ACC112 (cell line): Measurements from ENCODE around the gene TMEM95.

ENCODE experiments used
- H2AFZ ChIP-seq: fragments of 200-600 bp; sonication (generic); one replicate; pipeline ENCODE4 v1.6.0; 2017; ENCODE audit warnings: antibody characterized with exemption, low read length; ENCODE audit not compliant: unreplicated experiment
- H3K27ac ChIP-seq: fragments of 200-600 bp; sonication (generic); 2 replicates; pipeline ENCODE4 v1.5.1; 2014; ENCODE audit warnings: low read depth, mild to moderate bottlenecking, antibody characterized with exemption, low read length, moderate library complexity
- H3K27me3 ChIP-seq: fragments of 200-600 bp; sonication (generic); 2 replicates; pipeline ENCODE4 v1.6.1; 2014; ENCODE audit warnings: mild to moderate bottlenecking, antibody characterized with exemption, low read length, moderate library complexity, mixed read lengths; ENCODE audit not compliant: insufficient read depth
- H3K36me3 ChIP-seq: fragments of 200-600 bp; sonication (generic); 2 replicates; pipeline ENCODE4 v1.6.1; 2016; ENCODE audit warnings: mild to moderate bottlenecking, antibody characterized with exemption, low read length, moderate library complexity, mixed read lengths; ENCODE audit not compliant: insufficient read depth
- H3K4me1 ChIP-seq: fragments of 200-600 bp; sonication (generic); one replicate; pipeline ENCODE4 v1.6.1; 2016; ENCODE audit warnings: low read length, mixed read lengths; ENCODE audit not compliant: insufficient read depth, unreplicated experiment, control insufficient read depth
- H3K4me3 ChIP-seq: fragments of 200-600 bp; sonication (generic); 2 replicates; pipeline ENCODE4 v1.5.1; 2014; ENCODE audit warnings: mild to moderate bottlenecking, low read depth, low read length
- H3K79me2 ChIP-seq: fragments of 200-600 bp; sonication (generic); one replicate; pipeline ENCODE4 v1.6.0; 2016; ENCODE audit warnings: low read length; ENCODE audit not compliant: control insufficient read depth, unreplicated experiment, insufficient read depth

The TMEM95 gene

GRCh38 chr17:7325031-7325528, 29.9 kb upstream of the TMEM95 start:
- peaks cover 10% of the 10 kb centered on the region for H3K4me1 ChIP-seq
- peaks cover 21% of the 10 kb centered on the region; the same call in 1 of the 2 replicates for H3K36me3 ChIP-seq
- H3K27me3 ChIP-seq: no peaks in the 10 kb centered on the region
- H2AFZ ChIP-seq: no peak overlapping the region
- H3K27ac ChIP-seq: no peak overlapping the region
- peaks cover 15% of the 10 kb centered on the region for H3K79me2 ChIP-seq
- H3K4me3 ChIP-seq: no peak overlapping the region

DNA sequence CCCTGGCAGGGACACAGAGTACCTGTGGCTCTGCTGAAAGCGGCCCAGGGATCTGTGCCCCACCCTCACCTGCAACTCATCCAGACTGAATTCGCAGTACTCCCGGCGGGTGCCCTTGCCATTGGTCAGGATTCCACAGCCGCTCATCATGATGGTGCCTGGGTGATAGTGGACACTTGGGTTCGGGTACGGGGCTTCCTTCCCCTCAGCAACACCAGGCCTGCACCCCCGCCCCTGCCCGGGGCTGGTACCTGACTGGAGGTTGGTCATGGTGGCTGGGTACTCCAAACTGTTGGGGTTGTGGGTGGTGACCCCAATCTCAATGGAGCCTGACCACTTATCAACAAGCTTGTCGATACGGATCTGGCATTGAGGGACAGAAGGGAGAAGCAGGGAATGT, 28.8 kb upstream of the TMEM95 start:
- Histone ChIP-seq H3K36me3 (peaks cover 16% of the 10 kb centered on the region; the same call in 1 of the 2 replicates), H3K4me1 (peaks cover 16% of the 10 kb centered on the region), H3K4me3 (no peak overlapping the region), H3K27ac (no peak overlapping the region), H3K79me2 (peaks cover 15% of the 10 kb centered on the region), H2AFZ (no peak overlapping the region), H3K27me3 (no peaks in the 10 kb centered on the region)

DNA sequence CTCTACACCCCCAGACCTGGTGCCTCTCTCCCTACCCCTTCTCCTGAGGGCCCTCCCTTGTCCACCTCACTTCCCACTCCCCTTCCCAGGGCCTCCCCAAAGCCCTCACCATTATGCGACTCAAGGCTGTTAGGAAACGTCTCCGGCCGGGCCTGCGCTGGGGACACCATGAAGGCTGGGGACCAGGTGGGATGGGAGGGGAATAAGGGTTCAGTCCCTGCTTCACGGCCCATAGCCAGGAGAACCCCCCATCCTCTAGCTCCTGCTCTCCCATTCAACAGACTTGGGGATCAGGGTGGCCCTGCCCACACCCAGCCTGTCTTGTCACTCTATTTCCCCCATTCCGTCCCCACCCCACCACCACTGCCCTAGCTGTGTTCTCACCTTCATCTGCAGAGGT, 27.9 kb upstream of the TMEM95 start:
- Histone ChIP-seq H3K4me3 (no peak overlapping the region), H3K27ac (no peak overlapping the region), H3K79me2 (peaks cover 15% of the 10 kb centered on the region), H3K4me1 (peaks cover 16% of the 10 kb centered on the region), H2AFZ (no peak overlapping the region), H3K36me3 (peaks cover 13% of the 10 kb centered on the region; the same call in 1 of the 2 replicates), H3K27me3 (no peaks in the 10 kb centered on the region)

GRCh38 chr17:7327501-7327900, 27.5 kb upstream of the TMEM95 start:
- Histone ChIP-seq H3K27ac (no peak overlapping the region), H3K79me2 (peaks cover 15% of the 10 kb centered on the region), H3K4me1 (peaks cover 16% of the 10 kb centered on the region), H3K27me3 (no peaks in the 10 kb centered on the region), H3K36me3 (peaks cover 11% of the 10 kb centered on the region; the same call in 1 of the 2 replicates), H2AFZ (no peak overlapping the region), H3K4me3 (no peak overlapping the region)

GRCh38 chr17:7328009-7328408, 26.9 kb upstream of the TMEM95 start:
- peak overlapping the region; percentile 96 for H3K4me3 ChIP-seq
- H3K36me3 ChIP-seq: peaks cover 6% of the 10 kb centered on the region; the same call in 1 of the 2 replicates
- H3K27ac ChIP-seq: no peak overlapping the region
- H3K79me2 ChIP-seq: peaks cover 15% of the 10 kb centered on the region
- H2AFZ ChIP-seq: no peak overlapping the region
- no peaks in the 10 kb centered on the region for H3K27me3 ChIP-seq
- peaks cover 16% of the 10 kb centered on the region for H3K4me1 ChIP-seq

DNA sequence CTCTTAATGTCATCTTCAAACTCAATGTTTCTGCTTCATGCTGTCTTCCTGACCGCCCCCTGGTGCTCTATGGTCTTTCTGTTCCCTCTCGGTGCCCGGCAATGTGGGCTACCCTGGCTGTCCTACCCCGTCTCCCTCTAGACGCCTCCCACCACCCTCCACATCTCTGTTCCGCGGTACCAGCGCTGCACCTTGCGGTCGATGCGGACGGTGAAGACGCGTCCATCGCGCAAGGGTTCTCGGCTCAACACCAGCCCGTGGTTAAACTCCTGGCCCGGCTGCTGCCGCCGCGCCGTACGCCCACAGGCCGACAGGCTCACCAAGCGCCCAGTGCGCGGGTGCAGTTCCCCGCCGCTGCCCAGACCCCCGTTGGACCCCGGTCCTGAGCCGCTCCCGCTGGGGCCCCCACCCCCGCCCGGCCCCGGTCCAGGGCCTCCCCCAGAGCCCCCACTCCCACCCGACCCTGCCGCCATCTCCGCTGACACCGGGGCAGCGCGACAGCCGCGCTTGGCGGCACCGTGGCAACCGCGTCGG, 26.0 kb upstream of the TMEM95 start, which contains the start of gene NEURL4:
Gene NEURL4 (minus strand): TSS at position 496 of the 534 bp plus-strand sequence. CDS start 23 bp downstream, at position 473.
- Histone ChIP-seq H3K27me3 (no peaks in the 10 kb centered on the region), H3K4me3 (peak within 1 kb of the TSS; percentile 96), H2AFZ (peak within 1 kb of the TSS; percentile 95), H3K36me3 (no peaks in the 10 kb centered on the region; the same call in 1 of the 2 replicates), H3K4me1 (peaks cover 16% of the 10 kb centered on the region), H3K27ac (peak within 1 kb of the TSS; percentile 79), H3K79me2 (peaks cover 15% of the 10 kb centered on the region)

DNA sequence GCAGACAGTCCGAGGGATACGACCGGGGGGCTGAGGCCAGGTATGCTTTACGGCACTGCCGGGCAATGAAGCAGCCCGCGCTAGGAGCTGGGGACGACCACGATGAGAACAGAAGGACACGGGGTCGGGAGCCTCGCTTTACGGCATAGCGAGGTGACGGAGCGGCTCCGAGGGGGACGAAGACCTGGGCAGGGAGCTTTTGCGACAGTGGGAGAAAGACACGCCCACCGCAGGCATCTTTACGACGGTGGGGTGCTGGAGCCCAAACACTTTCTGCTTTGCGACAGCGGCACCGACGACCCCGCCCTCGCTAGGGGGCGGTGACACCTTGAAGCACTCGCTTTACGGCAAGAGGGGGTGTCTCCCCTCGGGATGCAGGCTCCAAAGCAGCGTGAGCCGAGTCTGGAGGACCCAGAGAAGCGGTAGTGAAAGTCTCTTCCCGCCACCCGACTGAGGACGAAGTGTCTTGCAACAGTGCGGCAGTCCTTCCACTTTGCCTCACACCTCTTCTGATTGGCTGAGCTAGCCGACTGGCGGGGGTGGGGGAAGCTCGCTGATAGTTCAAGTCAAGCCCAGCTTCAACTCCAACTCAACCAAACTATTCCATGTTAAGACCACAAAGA, 25.5 kb upstream of the TMEM95 start:
- peak overlapping the region; percentile 89 for H2AFZ ChIP-seq
- H3K27me3 ChIP-seq: no peaks in the 10 kb centered on the region
- H3K79me2 ChIP-seq: peaks cover 15% of the 10 kb centered on the region
- peaks cover 16% of the 10 kb centered on the region for H3K4me1 ChIP-seq
- H3K4me3 ChIP-seq: peak overlapping the region; percentile 96
- H3K27ac ChIP-seq: peak overlapping the region; percentile 79
- H3K36me3 ChIP-seq: no peaks in the 10 kb centered on the region; the same call in 1 of the 2 replicates

- Histone ChIP-seq H3K36me3 (no peaks in the 10 kb centered on the region; the same call in 1 of the 2 replicates), H3K4me3 (peak overlapping the region; percentile 96), H3K79me2 (peaks cover 15% of the 10 kb centered on the region), H2AFZ (peak overlapping the region; percentile 95), H3K4me1 (peaks cover 16% of the 10 kb centered on the region), H3K27ac (peak overlapping the region; percentile 79), H3K27me3 (no peaks in the 10 kb centered on the region)
These were observed 24.8 kb upstream of the TMEM95 start for GRCh38 chr17:7329997-7330637.

- Histone ChIP-seq H3K4me1 (peaks cover 16% of the 10 kb centered on the region), H3K27me3 (no peaks in the 10 kb centered on the region), H3K79me2 (peaks cover 15% of the 10 kb centered on the region), H3K4me3 (peak overlapping the region; percentile 96), H2AFZ (peak overlapping the region; percentile 95), H3K36me3 (no peaks in the 10 kb centered on the region), H3K27ac (no peak overlapping the region)
These were observed 24.3 kb upstream of the TMEM95 start for GRCh38 chr17:7330638-7331015.

GRCh38 chr17:7332111-7332510, 22.8 kb upstream of the TMEM95 start:
- peaks cover 16% of the 10 kb centered on the region for H3K4me1 ChIP-seq

More at GRCh38 chr17:7332111-7332510, 22.8 kb upstream of the TMEM95 start:
- H3K36me3 ChIP-seq: no peaks in the 10 kb centered on the region
- H3K27me3 ChIP-seq: no peaks in the 10 kb centered on the region
- H3K4me3 ChIP-seq: no peak overlapping the region
- H2AFZ ChIP-seq: no peak overlapping the region
- H3K79me2 ChIP-seq: peaks cover 15% of the 10 kb centered on the region
- H3K27ac ChIP-seq: no peak overlapping the region
